Body of pancreas (tissue), 4 donors: ENCODE measurements around the gene FOXP1.

ENCODE experiments used
- POLR2A ChIP-seq, 3 donors: fragments of 450-650 bp; IDR thresholded peaks; one replicate each; pipeline ENCODE4 v1.6.1; 2016; ENCODE audit warnings: antibody characterized with exemption in 3 of 3, mild to moderate bottlenecking in 2 of 3
- TF ChIP-seq, protein P1 (sequence below), 7 experiments: fragments of 450-650 bp in 4 of 7; fragments of 200-600 bp in 3 of 7; sonication (generic) in 3 of 7; IDR thresholded peaks; one replicate each; pipeline ENCODE4 v1.5.1; 2016 to 2019; ENCODE audit warnings: antibody characterized with exemption in 7 of 7

DNA sequence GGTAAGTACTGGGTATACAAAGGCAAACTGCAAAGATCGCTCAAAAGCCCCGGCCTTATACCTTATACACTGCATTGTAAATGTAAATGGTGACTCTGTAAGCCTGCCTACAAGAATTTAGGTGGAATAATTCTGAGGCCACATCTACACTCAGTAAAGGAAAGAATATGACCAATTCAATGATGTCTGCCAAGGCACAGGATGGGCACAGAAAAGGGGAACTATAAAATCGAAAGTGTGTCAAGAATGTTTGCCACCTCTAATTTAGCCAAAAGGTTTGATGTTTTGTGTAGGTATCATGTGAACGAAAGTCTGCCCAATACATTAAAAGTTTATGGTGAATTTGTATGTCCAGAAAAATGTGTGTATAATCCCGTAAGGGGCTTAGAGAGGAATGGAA lies 96.1 kb downstream of the FOXP1 start:
- TF ChIP-seq POLR2A (IDR thresholded peaks at IDR 0.05): no peak
- TF ChIP-seq, protein P1, sequence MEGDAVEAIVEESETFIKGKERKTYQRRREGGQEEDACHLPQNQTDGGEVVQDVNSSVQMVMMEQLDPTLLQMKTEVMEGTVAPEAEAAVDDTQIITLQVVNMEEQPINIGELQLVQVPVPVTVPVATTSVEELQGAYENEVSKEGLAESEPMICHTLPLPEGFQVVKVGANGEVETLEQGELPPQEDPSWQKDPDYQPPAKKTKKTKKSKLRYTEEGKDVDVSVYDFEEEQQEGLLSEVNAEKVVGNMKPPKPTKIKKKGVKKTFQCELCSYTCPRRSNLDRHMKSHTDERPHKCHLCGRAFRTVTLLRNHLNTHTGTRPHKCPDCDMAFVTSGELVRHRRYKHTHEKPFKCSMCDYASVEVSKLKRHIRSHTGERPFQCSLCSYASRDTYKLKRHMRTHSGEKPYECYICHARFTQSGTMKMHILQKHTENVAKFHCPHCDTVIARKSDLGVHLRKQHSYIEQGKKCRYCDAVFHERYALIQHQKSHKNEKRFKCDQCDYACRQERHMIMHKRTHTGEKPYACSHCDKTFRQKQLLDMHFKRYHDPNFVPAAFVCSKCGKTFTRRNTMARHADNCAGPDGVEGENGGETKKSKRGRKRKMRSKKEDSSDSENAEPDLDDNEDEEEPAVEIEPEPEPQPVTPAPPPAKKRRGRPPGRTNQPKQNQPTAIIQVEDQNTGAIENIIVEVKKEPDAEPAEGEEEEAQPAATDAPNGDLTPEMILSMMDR (IDR thresholded peaks at IDR 0.05): no peak
